Neural cell (in vitro differentiated cells): ENCODE results near the gene POU3F1. TPM values are rescaled to one million over a fixed set of nuclear protein-coding genes. Genes with fewer than 3 reads are reported as not detected.
A peak's percentile ranks its signal among the peaks of the same experiment; 100 is the strongest.

Experiments used
- H2AFZ ChIP-seq: fragments of 200-600, 300-800 bp; sonication (generic), shearing (Covaris generic); 2 replicates; pipeline ENCODE4 v1.6.0; 2014; ENCODE audit warnings: low read depth, mild to moderate bottlenecking, antibody characterized with exemption, low read length, moderate library complexity
- H3F3A ChIP-seq: fragments of 200-600 bp; shearing (Covaris generic); 2 replicates; pipeline ENCODE4 v1.6.1; 2016; ENCODE audit warnings: mild to moderate bottlenecking, moderate library complexity, mixed read lengths, antibody characterized with exemption, low read length; ENCODE audit not compliant: insufficient read depth, poor library complexity, severe bottlenecking
- H3K27ac ChIP-seq: fragments of 200-600, 300-800 bp; sonication (generic), shearing (Covaris generic); 2 replicates; pipeline ENCODE4 v1.5.1; 2014; ENCODE audit warnings: mild to moderate bottlenecking, low read length, moderate library complexity
- H3K27me3 ChIP-seq: fragments of 300-800, 200-600 bp; sonication (generic), shearing (Covaris generic); 2 replicates; pipeline ENCODE4 v1.6.0; 2014; ENCODE audit warnings: mild to moderate bottlenecking, low read depth, low read length, moderate library complexity; ENCODE audit not compliant: insufficient read depth
- H3K36me3 ChIP-seq: fragments of 300-800, 200-600 bp; sonication (generic), shearing (Covaris generic); 2 replicates; pipeline ENCODE4 v1.5.1; 2014; ENCODE audit warnings: mild to moderate bottlenecking, antibody characterized with exemption, low read length, moderate library complexity; ENCODE audit not compliant: insufficient read depth
- H3K4me2 ChIP-seq: fragments of 300-800, 200-600 bp; sonication (generic), shearing (Covaris generic); 2 replicates; pipeline ENCODE4 v1.6.0; 2014; ENCODE audit warnings: mild to moderate bottlenecking, low read length
- H3K4me3 ChIP-seq: fragments of 300-800, 200-600 bp; sonication (generic), shearing (Covaris generic); 2 replicates; pipeline ENCODE4 v1.5.1; 2014; ENCODE audit warnings: mild to moderate bottlenecking, low read length, moderate library complexity
- H3K79me2 ChIP-seq: fragments of 200-600 bp; shearing (Covaris generic); replicated peaks from 2 replicates; pipeline ENCODE4 v1.6.0; 2014; ENCODE audit warnings: mild to moderate bottlenecking, low read length, moderate library complexity; ENCODE audit not compliant: insufficient read depth
- H3K9ac ChIP-seq: fragments of 300-800, 200-600 bp; sonication (generic), shearing (Covaris generic); 2 replicates; pipeline ENCODE4 v1.6.1; 2016; ENCODE audit warnings: mild to moderate bottlenecking, low read length, mixed read lengths
- H3K9me2 ChIP-seq: fragments of 200-600 bp; shearing (Covaris generic); 2 replicates; pipeline ENCODE4 v1.6.1; 2016; ENCODE audit warnings: mild to moderate bottlenecking, low read length, mixed read lengths; ENCODE audit not compliant: insufficient read depth
- H3K9me3 ChIP-seq: fragments of 200-600, 300-800 bp; sonication (generic), shearing (Covaris generic); 2 replicates; pipeline ENCODE4 v1.6.1; 2016; ENCODE audit warnings: mild to moderate bottlenecking, mixed run types, low read length, moderate library complexity, mixed read lengths
- H4K20me1 ChIP-seq: fragments of 200-600 bp; shearing (Covaris generic); 2 replicates; pipeline ENCODE4 v1.6.1; 2016; ENCODE audit warnings: mild to moderate bottlenecking, mixed run types; ENCODE audit not compliant: insufficient read depth
- CTCF ChIP-seq: fragments of 450-650 bp; IDR thresholded peaks from 2 replicates; pipeline ENCODE4 v1.5.1; 2014; ENCODE audit warnings: antibody characterized with exemption, mild to moderate bottlenecking, moderate library complexity; ENCODE audit not compliant: poor library complexity, severe bottlenecking
- EP300 ChIP-seq: fragments of 450-650 bp; conservative IDR thresholded peaks from 2 replicates; pipeline ENCODE4 v1.6.1; 2014; ENCODE audit warnings: antibody characterized with exemption, mild to moderate bottlenecking, moderate library complexity; ENCODE audit not compliant: poor library complexity, severe bottlenecking
- EZH2 ChIP-seq: fragments of 200-600, 300-800 bp; shearing (Covaris generic), sonication (generic); IDR thresholded peaks from 2 replicates; pipeline ENCODE4 v1.6.1; 2014; ENCODE audit warnings: antibody characterized with exemption, low read length, borderline replicate concordance, mild to moderate bottlenecking; ENCODE audit not compliant: insufficient read depth, poor library complexity, severe bottlenecking
- MXI1 ChIP-seq: fragments of 450-650 bp; conservative IDR thresholded peaks from 2 replicates; pipeline ENCODE4 v1.6.1; 2014; ENCODE audit warnings: antibody characterized with exemption, mild to moderate bottlenecking; ENCODE audit not compliant: poor library complexity, severe bottlenecking
- POLR2AphosphoS5 ChIP-seq: IDR thresholded peaks from 2 replicates; pipeline ENCODE4 v1.6.1; 2012
- RAD21 ChIP-seq: fragments of 450-650 bp; conservative IDR thresholded peaks from 2 replicates; pipeline ENCODE4 v1.6.1; 2014; ENCODE audit warnings: antibody characterized with exemption, mild to moderate bottlenecking, moderate library complexity
- SMC3 ChIP-seq: fragments of 450-650 bp; conservative IDR thresholded peaks from 2 replicates; pipeline ENCODE4 v1.6.1; 2014; ENCODE audit warnings: antibody characterized with exemption, mild to moderate bottlenecking, moderate library complexity; ENCODE audit not compliant: poor library complexity
- TAF1 ChIP-seq: IDR thresholded peaks from 2 replicates; pipeline ENCODE4 v1.6.1; 2012; ENCODE audit warnings: low read depth
- polyA plus RNA-seq: library from polyadenylated mRNA; depleted of rRNA; stranded (reverse); fragments of >200 nt; gene quantifications from 2 replicates; pipeline ENCODE4 v1.2.3, GENCODE V29; 2014
- TF ChIP-seq, protein P1 (sequence below): IDR thresholded peaks from 2 replicates; pipeline ENCODE4 v1.6.1; 2012; ENCODE audit warnings: borderline replicate concordance

POU3F1 gene
- polyA plus RNA-seq, 1 donor from 2014 or later, result 3.1 TPM

GRCh38 chr1:38013227-38013622, 33.4 kb downstream of the POU3F1 start:
- Histone ChIP-seq H3K9me2 (no peaks in the 10 kb centered on the region), H3K79me2 (peaks cover 18% of the 10 kb centered on the region), H2AFZ (peak overlapping the region; percentile 53), H3K9me3 (no peaks in the 10 kb centered on the region), H3K27ac (peak overlapping the region; percentile 95), H3K27me3 (no peaks in the 10 kb centered on the region), H4K20me1 (no peaks in the 10 kb centered on the region), H3K4me2 (peak overlapping the region; percentile 26), H3K4me3 (peak overlapping the region; percentile 70), H3K9ac (peak overlapping the region; percentile 85), H3K36me3 (peaks cover 4% of the 10 kb centered on the region), H3F3A (no peaks in the 10 kb centered on the region)
- TF ChIP-seq EP300, result no peak
- no peak for TF ChIP-seq EZH2
- TF ChIP-seq POLR2AphosphoS5, result no peak
- no peak for TF ChIP-seq SMC3
- TF ChIP-seq CTCF, result no peak
- TF ChIP-seq, protein P1, sequence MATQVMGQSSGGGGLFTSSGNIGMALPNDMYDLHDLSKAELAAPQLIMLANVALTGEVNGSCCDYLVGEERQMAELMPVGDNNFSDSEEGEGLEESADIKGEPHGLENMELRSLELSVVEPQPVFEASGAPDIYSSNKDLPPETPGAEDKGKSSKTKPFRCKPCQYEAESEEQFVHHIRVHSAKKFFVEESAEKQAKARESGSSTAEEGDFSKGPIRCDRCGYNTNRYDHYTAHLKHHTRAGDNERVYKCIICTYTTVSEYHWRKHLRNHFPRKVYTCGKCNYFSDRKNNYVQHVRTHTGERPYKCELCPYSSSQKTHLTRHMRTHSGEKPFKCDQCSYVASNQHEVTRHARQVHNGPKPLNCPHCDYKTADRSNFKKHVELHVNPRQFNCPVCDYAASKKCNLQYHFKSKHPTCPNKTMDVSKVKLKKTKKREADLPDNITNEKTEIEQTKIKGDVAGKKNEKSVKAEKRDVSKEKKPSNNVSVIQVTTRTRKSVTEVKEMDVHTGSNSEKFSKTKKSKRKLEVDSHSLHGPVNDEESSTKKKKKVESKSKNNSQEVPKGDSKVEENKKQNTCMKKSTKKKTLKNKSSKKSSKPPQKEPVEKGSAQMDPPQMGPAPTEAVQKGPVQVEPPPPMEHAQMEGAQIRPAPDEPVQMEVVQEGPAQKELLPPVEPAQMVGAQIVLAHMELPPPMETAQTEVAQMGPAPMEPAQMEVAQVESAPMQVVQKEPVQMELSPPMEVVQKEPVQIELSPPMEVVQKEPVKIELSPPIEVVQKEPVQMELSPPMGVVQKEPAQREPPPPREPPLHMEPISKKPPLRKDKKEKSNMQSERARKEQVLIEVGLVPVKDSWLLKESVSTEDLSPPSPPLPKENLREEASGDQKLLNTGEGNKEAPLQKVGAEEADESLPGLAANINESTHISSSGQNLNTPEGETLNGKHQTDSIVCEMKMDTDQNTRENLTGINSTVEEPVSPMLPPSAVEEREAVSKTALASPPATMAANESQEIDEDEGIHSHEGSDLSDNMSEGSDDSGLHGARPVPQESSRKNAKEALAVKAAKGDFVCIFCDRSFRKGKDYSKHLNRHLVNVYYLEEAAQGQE, result no peak
- TF ChIP-seq MXI1, result no peak
- no peak for TF ChIP-seq TAF1
- no peak for TF ChIP-seq RAD21

- no peaks in the 10 kb centered on the region for H3K9me2 ChIP-seq
- H3K27ac ChIP-seq, result peak within 1 kb of the TSS; percentile 95
- H3K4me2 ChIP-seq, result peak within 1 kb of the TSS; percentile 26
- peaks cover 18% of the 10 kb centered on the region for H3K79me2 ChIP-seq
- no peaks in the 10 kb centered on the region for H3F3A ChIP-seq
- H3K27me3 ChIP-seq, result no peaks in the 10 kb centered on the region
- H4K20me1 ChIP-seq, result no peaks in the 10 kb centered on the region
- H3K4me3 ChIP-seq, result peak within 1 kb of the TSS; percentile 70
- TF ChIP-seq RAD21, result peak; percentile 28
- peak; percentile 36 for TF ChIP-seq SMC3
- TF ChIP-seq TAF1, result peak; percentile 100
- peak; percentile 92 for TF ChIP-seq MXI1
- peak; percentile 91 for TF ChIP-seq POLR2AphosphoS5
- peak; percentile 36 for TF ChIP-seq CTCF
- peak; percentile 50 for TF ChIP-seq EP300
- TF ChIP-seq, protein P1, result peak; percentile 98
- no peak for TF ChIP-seq EZH2
- H2AFZ ChIP-seq, result peak within 1 kb of the TSS; percentile 53
- peaks cover 3% of the 10 kb centered on the region for H3K36me3 ChIP-seq
- H3K9me3 ChIP-seq, result no peaks in the 10 kb centered on the region
- peak within 1 kb of the TSS; percentile 85 for H3K9ac ChIP-seq
Observed at GRCh38 chr1:38012363-38013226, 34.0 kb downstream of the POU3F1 start, which contains the start of gene UTP11. UTP11 (plus strand) TSS chr1:38012734; CDS start chr1:38012803, 69 bp downstream.
